HG03039 (cell line): ENCODE results near the gene CFAP299.
"Not testable (repeated sequence)": the region's sequence is repeated elsewhere in the genome, so short reads cannot be mapped to it uniquely, and the experiment has no call there.

Source experiments
- ATAC-seq: cut with Tn5 transposase; IDR thresholded peaks from one replicate; pipeline ENCODE4 v1.9.1; 2021; ENCODE audit warnings: mild to moderate bottlenecking, moderate library complexity; ENCODE audit not compliant: unreplicated experiment

CFAP299 gene

GRCh38 chr4:80335554-80336358 is at the start of gene CFAP299:
TSS of gene CFAP299 (plus strand) at chr4:80335730.
- ATAC-seq, result peak; percentile 99

- no peak for ATAC-seq
Observed at GRCh38 chr4:80286451-80286850, 49.1 kb upstream of the CFAP299 start.

- ATAC-seq, result not testable (repeated sequence)
Observed at GRCh38 chr4:80290665-80291064, 44.9 kb upstream of the CFAP299 start.

GRCh38 chr4:80294206-80294605 is 41.3 kb upstream of the CFAP299 start:
- ATAC-seq, result no peak

GRCh38 chr4:80295336-80295735 is 40.2 kb upstream of the CFAP299 start:
- no peak for ATAC-seq

GRCh38 chr4:80295826-80296225 is 39.7 kb upstream of the CFAP299 start:
- no peak for ATAC-seq

- no peak for ATAC-seq
Observed at GRCh38 chr4:80301884-80302283, 33.6 kb upstream of the CFAP299 start.

GRCh38 chr4:80302616-80303223 is 32.8 kb upstream of the CFAP299 start:
- no peak for ATAC-seq

- no peak for ATAC-seq
Observed at GRCh38 chr4:80305466-80305865, 30.1 kb upstream of the CFAP299 start.

GRCh38 chr4:80306260-80306659 is 29.3 kb upstream of the CFAP299 start:
- no peak for ATAC-seq

- ATAC-seq, result no peak
Observed at GRCh38 chr4:80307183-80307735, 28.3 kb upstream of the CFAP299 start.

- no peak for ATAC-seq
Observed at GRCh38 chr4:80307774-80308465, 27.6 kb upstream of the CFAP299 start.

- ATAC-seq, result no peak
Observed at GRCh38 chr4:80308466-80308822, 27.1 kb upstream of the CFAP299 start.

- ATAC-seq, result no peak
Observed at GRCh38 chr4:80309294-80310004, 26.1 kb upstream of the CFAP299 start.

GRCh38 chr4:80311130-80311529 is 24.4 kb upstream of the CFAP299 start:
- no peak for ATAC-seq

GRCh38 chr4:80312124-80312523 is 23.4 kb upstream of the CFAP299 start:
- ATAC-seq, result no peak

GRCh38 chr4:80313627-80314026 is 21.9 kb upstream of the CFAP299 start:
- ATAC-seq, result no peak

- not testable (repeated sequence) for ATAC-seq
Observed at GRCh38 chr4:80315848-80316247, 19.7 kb upstream of the CFAP299 start.

- no peak for ATAC-seq
Observed at GRCh38 chr4:80321341-80321740, 14.2 kb upstream of the CFAP299 start.

- no peak for ATAC-seq
Observed at GRCh38 chr4:80321776-80322175, 13.8 kb upstream of the CFAP299 start.

GRCh38 chr4:80322716-80323115 is 12.8 kb upstream of the CFAP299 start:
- ATAC-seq, result no peak
